GM12878 (cell line): ENCODE data around the gene SLC49A4. TPM values are rescaled to one million over a fixed set of nuclear protein-coding genes. Genes with fewer than 3 reads are reported as not detected.

Experiments
- ATAC-seq: fragments of 200-7000 bp; cut with Tn5 transposase; 3 replicates; pipeline ENCODE4 v1.9.1; 2020; ENCODE audit warnings: mild to moderate bottlenecking, moderate library complexity
- BruUV-seq: library from RNA; stranded (reverse); fragments of 400-500 nt; replicated peaks from 2 replicates; lab custom pipeline; 2021; lab: Mats Ljungman, UMichigan
- CTCF ChIA-PET: fragments of 300-600 bp; sonication (Branson Sonifier 250); formaldehyde crosslinking; extraction: SDS; loops from one replicate; lab custom pipeline; 2021; ENCODE audit warnings: inconsistent platforms; lab: Yijun Ruan, JAX
- POLR2A ChIA-PET: fragments of 350-600 bp; formaldehyde crosslinking; extraction: SDS; loops from one replicate; lab custom pipeline; 2021; ENCODE audit warnings: inconsistent platforms; lab: Charles Lee
- RAD21 ChIA-PET: fragments of 300-600 bp; sonication (Branson Sonifier 250); formaldehyde crosslinking; loops from one replicate; lab custom pipeline; 2023; ENCODE audit warnings: antibody characterized with exemption; ENCODE audit not compliant: unreplicated experiment; lab: Charles Lee
- SMC1A ChIA-PET: fragments of 300-600 bp; sonication (Branson Sonifier 250); formaldehyde crosslinking; loops from one replicate; lab custom pipeline; 2023; ENCODE audit not compliant: unreplicated experiment, uncharacterized antibody; lab: Charles Lee
- DNase-seq: peaks from one replicate; pipeline ENCODE4 v3.0.0-alpha.2; 2011; ENCODE audit warnings: low read depth, low spot score
- FAIRE-seq: peaks from 3 replicates; lab custom pipeline; 2011; peaks lifted over from hg19 to GRCh38; lab: Jason Lieb, UNC
- H2AFZ ChIP-seq: 2 replicates; pipeline ENCODE4 v1.6.0; 2011; ENCODE audit warnings: low read depth, low read length, control low read depth; ENCODE audit not compliant: control insufficient read depth
- H3K27ac ChIP-seq: 2 replicates; pipeline ENCODE4 v1.5.1; 2011; ENCODE audit warnings: control low read depth; ENCODE audit not compliant: control insufficient read depth, insufficient read depth
- H3K27me3 ChIP-seq, 2 experiments: replicated peaks in 1 of 2; 2 replicates each; pipeline versions ENCODE4 v1.6.0 to v1.6.1; 2011; ENCODE audit warnings: low read length in 1 of 2; ENCODE audit not compliant: control insufficient read depth in 2 of 2, insufficient read depth in 2 of 2
- H3K36me3 ChIP-seq, 2 experiments: 2 replicates each; pipeline ENCODE4 v1.5.1; 2011; ENCODE audit warnings: low read length in 1 of 2; ENCODE audit not compliant: control insufficient read depth in 2 of 2, insufficient read depth in 2 of 2
- H3K4me1 ChIP-seq: 2 replicates; pipeline ENCODE4 v1.6.1; 2011; ENCODE audit warnings: mild to moderate bottlenecking, low read length, moderate library complexity, mixed read lengths; ENCODE audit not compliant: control insufficient read depth, insufficient read depth
- H3K4me2 ChIP-seq: 2 replicates; pipeline ENCODE4 v1.6.0; 2011; ENCODE audit warnings: control low read depth; ENCODE audit not compliant: control insufficient read depth, insufficient read depth
- H3K4me3 ChIP-seq: fragments of 200-600 bp; sonication (generic); 2 replicates; pipeline ENCODE4 v1.5.1; 2016
- H3K79me2 ChIP-seq: 2 replicates; pipeline ENCODE4 v1.6.0; 2011; ENCODE audit warnings: low read length; ENCODE audit not compliant: control insufficient read depth, insufficient read depth
- H3K9ac ChIP-seq: 2 replicates; pipeline ENCODE4 v1.8.0; 2011; ENCODE audit warnings: low read length, control low read depth, mixed read lengths; ENCODE audit not compliant: control insufficient read depth, insufficient read depth
- H3K9me3 ChIP-seq: replicated peaks from 3 replicates; pipeline ENCODE4 v1.5.1; 2011; ENCODE audit warnings: mild to moderate bottlenecking, low read length; ENCODE audit not compliant: control insufficient read depth, insufficient read depth
- H4K20me1 ChIP-seq: 2 replicates; pipeline ENCODE4 v1.6.0; 2011; ENCODE audit not compliant: control insufficient read depth, insufficient read depth
- ASH2L ChIP-seq: fragments of 300-600, 200-600 bp; sonication (generic); IDR thresholded peaks from 2 replicates; pipeline ENCODE4 v1.6.1; 2017; ENCODE audit warnings: low read depth, mild to moderate bottlenecking, borderline replicate concordance
- CEBPZ ChIP-seq: fragments of 150-350 bp; IDR thresholded peaks from 2 replicates; pipeline ENCODE4 v1.6.1; 2016; ENCODE audit warnings: low read depth, low read length
- CHD2 ChIP-seq: IDR thresholded peaks from 2 replicates; pipeline ENCODE4 v1.6.1; 2011; ENCODE audit warnings: low read depth, low read length, improper control_type of control experiment, borderline replicate concordance
- ESRRA ChIP-seq: IDR thresholded peaks from 2 replicates; pipeline ENCODE4 v1.6.1; 2012; ENCODE audit warnings: mild to moderate bottlenecking, low read length, improper control_type of control experiment
- HDGF ChIP-seq: fragments of 450-650 bp; IDR thresholded peaks from 2 replicates; pipeline ENCODE4 v1.6.1; 2016; ENCODE audit warnings: antibody characterized with exemption
- KAT2A ChIP-seq: conservative IDR thresholded peaks from 2 replicates; pipeline ENCODE4 v1.6.1; 2011; ENCODE audit warnings: low read depth, low read length; ENCODE audit not compliant: control insufficient read depth
- LARP7 ChIP-seq: fragments of 450-650 bp; IDR thresholded peaks from 2 replicates; pipeline ENCODE4 v1.6.1; 2017; ENCODE audit warnings: mild to moderate bottlenecking
- MEF2B ChIP-seq: fragments of 450-650 bp; IDR thresholded peaks from 2 replicates; pipeline ENCODE4 v1.6.1; 2018; ENCODE audit warnings: mild to moderate bottlenecking, moderate library complexity; ENCODE audit not compliant: partially characterized antibody, poor library complexity, severe bottlenecking
- RBBP5 ChIP-seq: fragments of 200-600 bp; sonication (generic); conservative IDR thresholded peaks from 2 replicates; pipeline ENCODE4 v1.6.1; 2016
- SMARCA5 ChIP-seq: fragments of 450-650 bp; IDR thresholded peaks from 2 replicates; pipeline ENCODE4 v1.6.1; 2017; ENCODE audit warnings: mild to moderate bottlenecking
- ZBED1 ChIP-seq: IDR thresholded peaks from 2 replicates; pipeline ENCODE4 v1.6.1; 2016; ENCODE audit warnings: borderline replicate concordance
- ZNF274 ChIP-seq: IDR thresholded peaks from one replicate; pipeline ENCODE4 v1.8.0; 2011; ENCODE audit not compliant: insufficient read length, insufficient read depth
- WGBS: methylation state at CpG from one replicate; pipeline ENCODE4 v1.1.6; 2016; ENCODE audit warnings: low lambda C conversion rate; ENCODE audit not compliant: insufficient replicate concordance, insufficient coverage; ENCODE audit errors: missing lambda C conversion rate; 5-methylcytosine and 5-hydroxymethylcytosine counted together
- in situ Hi-C: fragments of 300-500 bp; cut with MboI; formaldehyde crosslinking; loops from 9 replicates; pipeline ENCODE4 v1.14.3; 2018; ENCODE audit warnings: mixed read lengths
- intact Hi-C: fragments of 100-400 bp; cut with micrococcal nuclease; formaldehyde crosslinking; loops from one replicate; pipeline ENCODE4 v1.14.2; 2022; ENCODE audit not compliant: unreplicated experiment
- polyA plus RNA-seq, 11 experiments: library from polyadenylated mRNA; depleted of rRNA in 4 of 11; unstranded in 6 of 11; stranded (reverse) in 5 of 11; fragments of >200 nt; fragmentation: Nextera tagmentation in 4 of 11; fragmentation: Illumina TruSeq in 1 of 11; extraction: Ambion mirVana in 4 of 11; extraction: Trizol in 1 of 11; gene quantifications; 1 replicate in 1 of 11; 2 replicates in 10 of 11; pipeline versions ENCODE4 v1.2.1 to v1.2.3, GENCODE V29; 2011 to 2016; ENCODE audit warnings: inconsistent platforms in 2 of 11, missing spikeins in 2 of 11, low read depth in 1 of 11
- total RNA-seq, 4 experiments: library from RNA; depleted of rRNA in 3 of 4; stranded (reverse); fragments of >200 nt in 3 of 4; fragmentation: Illumina TruSeq in 1 of 4; extraction: Trizol in 1 of 4; gene quantifications; 2 replicates each; pipeline versions ENCODE4 v1.2.1 to v1.2.3, GENCODE V29; 2013 to 2021
- TF ChIP-seq, protein P1 (sequence below): fragments of 450-650 bp; IDR thresholded peaks from 2 replicates; pipeline ENCODE4 v1.6.1; 2017; ENCODE audit warnings: low read depth, mild to moderate bottlenecking, moderate library complexity
- TF ChIP-seq, protein P2 (sequence below): IDR thresholded peaks from 2 replicates; pipeline ENCODE4 v1.6.1; 2012; ENCODE audit warnings: low read depth, low read length, improper control_type of control experiment
- TF ChIP-seq, protein P3 (sequence below): fragments of 450-650 bp; formaldehyde crosslinking; IDR thresholded peaks from 2 replicates; pipeline ENCODE4 v1.4.0; 2020; ENCODE audit warnings: mild to moderate bottlenecking, moderate library complexity

Gene SLC49A4
- total and polyA plus RNA-seq, 10 of the 15 experiments (the other 5 are each of a cell fraction or from before 2014, with no cell fraction given), result 0.48 to 2.2 (median 1.4) TPM

- TF ChIP-seq CEBPZ (no peak), ASH2L (no peak), ZBED1 (no peak), HDGF (no peak), RBBP5 (no peak), ESRRA (no peak), CHD2 (no peak)
- TF ChIP-seq, protein P1, sequence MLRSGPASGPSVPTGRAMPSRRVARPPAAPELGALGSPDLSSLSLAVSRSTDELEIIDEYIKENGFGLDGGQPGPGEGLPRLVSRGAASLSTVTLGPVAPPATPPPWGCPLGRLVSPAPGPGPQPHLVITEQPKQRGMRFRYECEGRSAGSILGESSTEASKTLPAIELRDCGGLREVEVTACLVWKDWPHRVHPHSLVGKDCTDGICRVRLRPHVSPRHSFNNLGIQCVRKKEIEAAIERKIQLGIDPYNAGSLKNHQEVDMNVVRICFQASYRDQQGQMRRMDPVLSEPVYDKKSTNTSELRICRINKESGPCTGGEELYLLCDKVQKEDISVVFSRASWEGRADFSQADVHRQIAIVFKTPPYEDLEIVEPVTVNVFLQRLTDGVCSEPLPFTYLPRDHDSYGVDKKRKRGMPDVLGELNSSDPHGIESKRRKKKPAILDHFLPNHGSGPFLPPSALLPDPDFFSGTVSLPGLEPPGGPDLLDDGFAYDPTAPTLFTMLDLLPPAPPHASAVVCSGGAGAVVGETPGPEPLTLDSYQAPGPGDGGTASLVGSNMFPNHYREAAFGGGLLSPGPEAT, result no peak
- TF ChIP-seq, protein P2, sequence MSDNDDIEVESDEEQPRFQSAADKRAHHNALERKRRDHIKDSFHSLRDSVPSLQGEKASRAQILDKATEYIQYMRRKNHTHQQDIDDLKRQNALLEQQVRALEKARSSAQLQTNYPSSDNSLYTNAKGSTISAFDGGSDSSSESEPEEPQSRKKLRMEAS, result no peak
- TF ChIP-seq, all 136 proteins: peak for 0
These were observed 112.6 kb downstream of the SLC49A4 start (continued) for GRCh38 chr3:122907471-122907870.

DNA sequence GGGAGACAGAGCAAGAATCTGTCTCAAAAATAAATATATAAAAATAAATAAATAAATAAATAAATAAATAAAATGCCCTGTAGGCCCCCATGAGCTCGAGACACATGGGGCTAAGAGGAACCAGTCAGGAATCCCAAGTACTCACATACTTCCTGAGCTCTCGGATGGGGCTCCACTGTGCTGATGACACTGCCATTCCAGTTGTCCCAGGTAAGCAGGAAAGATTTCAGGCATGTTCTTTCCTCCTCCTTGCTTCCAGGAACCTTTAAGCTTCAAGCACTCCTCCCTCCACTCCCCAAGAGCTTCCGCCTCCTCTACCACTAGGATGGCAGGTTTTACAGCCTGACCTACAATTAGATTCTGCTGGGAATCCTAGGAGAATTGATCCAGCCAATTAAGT is 113.4 kb downstream of the SLC49A4 start:
- no peaks in the 10 kb centered on the region for H4K20me1 ChIP-seq
- SMC1A ChIA-PET, result no interaction called here
- no peaks in the 10 kb centered on the region for H3K36me3 ChIP-seq
- in situ Hi-C loops (no loop called here), intact Hi-C loops (no loop called here)
- no peak overlapping the region for H3K4me3 ChIP-seq
- no peak overlapping the region for H2AFZ ChIP-seq
- H3K27me3 ChIP-seq, result no peaks in the 10 kb centered on the region; a peak in 1 of 4 replicates
- RAD21 ChIA-PET, result no interaction called here
- ATAC-seq (no peak), FAIRE-seq (no peak), DNase-seq (no peak)
- H3K9ac ChIP-seq, result no peak overlapping the region
- 37% methylated on average over 3 of the region's 3 CpGs for WGBS
- BruUV-seq, result no TSS peak
- no peak overlapping the region for H3K27ac ChIP-seq
- POLR2A ChIA-PET, result no interaction called here
- H3K9me3 ChIP-seq, result no peaks in the 10 kb centered on the region
- H3K79me2 ChIP-seq, result no peaks in the 10 kb centered on the region
- H3K4me1 ChIP-seq, result no peaks in the 10 kb centered on the region
- CTCF ChIA-PET, result interaction anchor here (0.6 kb wide), 1 partner anchor 316 kb away, joined by 3 read pairs; no protein-coding TSS in a partner anchor
- H3K4me2 ChIP-seq, result no peak overlapping the region
- TF ChIP-seq ZNF274 (no peak), KAT2A (no peak), MEF2B (no peak), LARP7 (no peak), SMARCA5 (no peak)
- TF ChIP-seq, protein P3, sequence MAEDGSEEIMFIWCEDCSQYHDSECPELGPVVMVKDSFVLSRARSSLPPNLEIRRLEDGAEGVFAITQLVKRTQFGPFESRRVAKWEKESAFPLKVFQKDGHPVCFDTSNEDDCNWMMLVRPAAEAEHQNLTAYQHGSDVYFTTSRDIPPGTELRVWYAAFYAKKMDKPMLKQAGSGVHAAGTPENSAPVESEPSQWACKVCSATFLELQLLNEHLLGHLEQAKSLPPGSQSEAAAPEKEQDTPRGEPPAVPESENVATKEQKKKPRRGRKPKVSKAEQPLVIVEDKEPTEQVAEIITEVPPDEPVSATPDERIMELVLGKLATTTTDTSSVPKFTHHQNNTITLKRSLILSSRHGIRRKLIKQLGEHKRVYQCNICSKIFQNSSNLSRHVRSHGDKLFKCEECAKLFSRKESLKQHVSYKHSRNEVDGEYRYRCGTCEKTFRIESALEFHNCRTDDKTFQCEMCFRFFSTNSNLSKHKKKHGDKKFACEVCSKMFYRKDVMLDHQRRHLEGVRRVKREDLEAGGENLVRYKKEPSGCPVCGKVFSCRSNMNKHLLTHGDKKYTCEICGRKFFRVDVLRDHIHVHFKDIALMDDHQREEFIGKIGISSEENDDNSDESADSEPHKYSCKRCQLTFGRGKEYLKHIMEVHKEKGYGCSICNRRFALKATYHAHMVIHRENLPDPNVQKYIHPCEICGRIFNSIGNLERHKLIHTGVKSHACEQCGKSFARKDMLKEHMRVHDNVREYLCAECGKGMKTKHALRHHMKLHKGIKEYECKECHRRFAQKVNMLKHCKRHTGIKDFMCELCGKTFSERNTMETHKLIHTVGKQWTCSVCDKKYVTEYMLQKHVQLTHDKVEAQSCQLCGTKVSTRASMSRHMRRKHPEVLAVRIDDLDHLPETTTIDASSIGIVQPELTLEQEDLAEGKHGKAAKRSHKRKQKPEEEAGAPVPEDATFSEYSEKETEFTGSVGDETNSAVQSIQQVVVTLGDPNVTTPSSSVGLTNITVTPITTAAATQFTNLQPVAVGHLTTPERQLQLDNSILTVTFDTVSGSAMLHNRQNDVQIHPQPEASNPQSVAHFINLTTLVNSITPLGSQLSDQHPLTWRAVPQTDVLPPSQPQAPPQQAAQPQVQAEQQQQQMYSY (CRISPR knock-in tag), result no peak
